Body of pancreas (tissue), 4 donors: ENCODE results near the gene FOXL3.
"Not testable (repeated sequence)": the region's sequence is repeated elsewhere in the genome, so short reads cannot be mapped to it uniquely, and the experiment has no call there.

ENCODE experiments used
- CTCF ChIP-seq, 7 experiments: fragments of 450-650 bp in 4 of 7; fragments of 200-600 bp in 3 of 7; sonication (generic) in 3 of 7; IDR thresholded peaks; one replicate each; pipeline ENCODE4 v1.5.1; 2016 to 2019; ENCODE audit warnings: antibody characterized with exemption in 7 of 7
- POLR2A ChIP-seq, 3 donors: fragments of 450-650 bp; IDR thresholded peaks; one replicate each; pipeline ENCODE4 v1.6.1; 2016; ENCODE audit warnings: antibody characterized with exemption in 3 of 3, mild to moderate bottlenecking in 2 of 3

- not testable (repeated sequence) for TF ChIP-seq CTCF, POLR2A (IDR thresholded peaks at IDR 0.05)
Observed at GRCh38 chr7:336149-336533, 46.2 kb downstream of the FOXL3 start.
